Measurements from ENCODE around the gene SNX33. TPM values are rescaled to one million over a fixed set of nuclear protein-coding genes. Genes with fewer than 3 reads are reported as not detected.
A peak's percentile ranks its signal among the peaks of the same experiment; 100 is the strongest.

The SNX33 gene
- total RNA-seq, 1 experiment from 2014 or later = 8.3 TPM

DNA sequence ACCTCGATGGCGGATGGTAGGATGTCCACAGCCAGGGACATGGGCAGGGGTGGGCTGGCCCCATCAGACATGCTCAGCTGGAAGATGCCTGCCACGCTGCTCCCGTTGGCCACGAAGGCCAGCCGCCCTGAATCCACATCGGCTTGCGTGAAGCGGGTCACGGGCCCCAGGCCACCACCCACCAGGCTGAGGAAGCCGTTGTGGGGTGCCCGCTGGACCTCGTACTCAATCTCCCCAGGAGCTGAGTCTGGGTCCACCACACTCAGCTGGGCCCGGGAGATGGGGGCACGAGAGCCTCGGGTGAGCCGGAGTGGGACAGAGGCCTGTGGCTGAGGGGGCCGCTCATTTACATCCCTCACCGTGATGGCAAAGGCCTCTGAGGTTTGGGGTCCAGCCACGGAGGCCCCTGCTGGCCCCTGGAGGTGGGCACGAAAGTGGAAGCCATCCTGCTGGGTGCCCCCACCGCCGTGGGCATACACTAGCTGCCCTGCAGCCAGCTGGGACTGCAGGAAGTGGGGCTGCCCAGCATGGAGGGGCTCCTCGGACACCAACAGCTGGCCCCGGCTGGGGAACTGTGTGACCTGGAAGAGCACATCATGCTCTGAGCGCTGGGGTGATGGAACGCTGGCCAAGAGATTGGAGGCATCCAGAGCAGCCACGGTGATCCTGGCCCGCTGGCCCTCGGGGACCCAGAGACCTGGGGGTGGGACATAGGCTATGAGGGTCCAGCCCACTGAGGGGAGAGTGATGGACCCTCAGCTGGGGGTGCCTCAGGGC lies 29.2 kb downstream of the SNX33 start:
- DNase-seq (ENCODE audit: low read depth, low spot score) (no peak), ATAC-seq (no peak)
- Histone ChIP-seq H3K4me3 (replicated peaks in 1 of 2; ENCODE audit: low read depth in 1 of 2, low read length in 2 of 2) (no peak overlapping the region), H2AFZ (ENCODE audit: low read depth, low read length, poor library complexity, severe bottlenecking) (no peak overlapping the region), H3K9me2 (ENCODE audit: insufficient read depth) (no peaks in the 10 kb centered on the region), H3K4me2 (ENCODE audit: low read length) (no peak overlapping the region), H3K9me3 (ENCODE audit: control insufficient read depth in 1 of 2, insufficient read depth in 1 of 2, low read depth in 1 of 2, low read length in 2 of 2) (no peaks in the 10 kb centered on the region), H3K4me1 (ENCODE audit: control insufficient read depth in 1 of 2, insufficient read depth in 2 of 2, low read length in 2 of 2) (peaks cover 10 to 21% of the 10 kb centered on the region in 2 experiments; a peak in 3 of 4 replicates), H4K20me1 (ENCODE audit: insufficient read depth) (no peaks in the 10 kb centered on the region), H3K27ac (ENCODE audit: low read depth, low read length) (no peak overlapping the region), H3K36me3 (ENCODE audit: control insufficient read depth in 1 of 2, insufficient read depth in 2 of 2, low read length in 2 of 2) (no peaks in the 10 kb centered on the region), H3K27me3 (ENCODE audit: insufficient read depth, low read length) (no peaks in the 10 kb centered on the region), H3K9ac (ENCODE audit: low read length) (no peak overlapping the region), H3K79me2 (ENCODE audit: insufficient read depth, low read length) (no peaks in the 10 kb centered on the region)
- no TSS peak for BruUV-seq (replicated peaks)
- TF ChIP-seq YY1 (IDR thresholded peaks at IDR 0.05; ENCODE audit: extremely low read depth, insufficient replicate concordance, low read depth, low read length) = no peak
- TF ChIP-seq POLR2AphosphoS5 (IDR thresholded peaks at IDR 0.05; ENCODE audit: low read depth, low read length) = 0 out of 2 replicates have a peak, but pooled peaks have one; percentile 20
- TF ChIP-seq, protein P1, sequence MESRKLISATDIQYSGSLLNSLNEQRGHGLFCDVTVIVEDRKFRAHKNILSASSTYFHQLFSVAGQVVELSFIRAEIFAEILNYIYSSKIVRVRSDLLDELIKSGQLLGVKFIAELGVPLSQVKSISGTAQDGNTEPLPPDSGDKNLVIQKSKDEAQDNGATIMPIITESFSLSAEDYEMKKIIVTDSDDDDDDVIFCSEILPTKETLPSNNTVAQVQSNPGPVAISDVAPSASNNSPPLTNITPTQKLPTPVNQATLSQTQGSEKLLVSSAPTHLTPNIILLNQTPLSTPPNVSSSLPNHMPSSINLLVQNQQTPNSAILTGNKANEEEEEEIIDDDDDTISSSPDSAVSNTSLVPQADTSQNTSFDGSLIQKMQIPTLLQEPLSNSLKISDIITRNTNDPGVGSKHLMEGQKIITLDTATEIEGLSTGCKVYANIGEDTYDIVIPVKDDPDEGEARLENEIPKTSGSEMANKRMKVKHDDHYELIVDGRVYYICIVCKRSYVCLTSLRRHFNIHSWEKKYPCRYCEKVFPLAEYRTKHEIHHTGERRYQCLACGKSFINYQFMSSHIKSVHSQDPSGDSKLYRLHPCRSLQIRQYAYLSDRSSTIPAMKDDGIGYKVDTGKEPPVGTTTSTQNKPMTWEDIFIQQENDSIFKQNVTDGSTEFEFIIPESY (IDR thresholded peaks at IDR 0.05; ENCODE audit: extremely low read depth, insufficient replicate concordance, low read length) = no peak
- no peak for TF ChIP-seq ZFX (IDR thresholded peaks at IDR 0.05)
- no peak for TF ChIP-seq SP1 (IDR thresholded peaks at IDR 0.05; ENCODE audit: low read depth)
- ChIA-PET CTCF (no interaction called here), POLR2A (no interaction called here), RAD21 (ENCODE audit: low non-redundant PET in 1 of 2, low total read pairs in 2 of 2, uncharacterized antibody in 2 of 2, unreplicated experiment in 2 of 2) (no interaction called here)
- intact Hi-C loops (cut with micrococcal nuclease) = no loop called here
